Choroid plexus epithelial cell (primary cell): ENCODE measurements around the gene MGLL.

ENCODE experiments used
- DNase-seq: peaks from one replicate; pipeline ENCODE4 v3.0.0-alpha.2; 2010; ENCODE audit warnings: low read depth
- H3K4me3 ChIP-seq: 2 replicates; pipeline ENCODE4 v1.5.1; 2011; ENCODE audit warnings: low read depth, mild to moderate bottlenecking, control low read depth, low read length, moderate library complexity
- TF ChIP-seq, protein P1 (sequence below): conservative IDR thresholded peaks from 2 replicates; pipeline ENCODE4 v1.5.1; 2011; ENCODE audit warnings: low read depth, mild to moderate bottlenecking, control low read depth, inconsistent platforms, low read length, moderate library complexity

The MGLL gene

DNA sequence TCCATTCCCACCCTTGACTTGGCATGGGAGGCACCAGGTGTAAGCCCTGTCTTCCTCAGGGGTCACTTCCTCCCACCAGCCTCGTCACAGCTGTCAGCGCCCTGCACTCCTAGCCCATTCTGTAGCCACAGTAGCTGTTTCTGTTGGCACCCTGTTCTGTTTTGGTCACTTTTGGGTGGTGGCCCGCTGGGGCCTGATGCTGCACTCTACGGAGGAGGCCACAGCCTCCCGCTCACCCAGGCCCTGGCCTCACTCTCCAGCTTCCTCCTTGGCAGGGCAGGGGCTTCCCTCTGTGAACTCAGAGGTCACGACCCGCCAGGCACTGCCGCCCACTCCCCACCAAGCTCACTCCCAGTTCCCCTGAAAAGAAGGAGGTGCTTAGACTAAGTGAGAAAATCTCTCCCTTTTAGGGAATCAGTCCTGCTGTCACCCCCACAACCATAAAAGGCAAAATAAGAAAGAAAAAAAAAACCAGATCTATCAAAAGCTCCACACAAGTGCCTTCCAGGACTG, 68.4 kb downstream of the MGLL start:
- TF ChIP-seq, protein P1, sequence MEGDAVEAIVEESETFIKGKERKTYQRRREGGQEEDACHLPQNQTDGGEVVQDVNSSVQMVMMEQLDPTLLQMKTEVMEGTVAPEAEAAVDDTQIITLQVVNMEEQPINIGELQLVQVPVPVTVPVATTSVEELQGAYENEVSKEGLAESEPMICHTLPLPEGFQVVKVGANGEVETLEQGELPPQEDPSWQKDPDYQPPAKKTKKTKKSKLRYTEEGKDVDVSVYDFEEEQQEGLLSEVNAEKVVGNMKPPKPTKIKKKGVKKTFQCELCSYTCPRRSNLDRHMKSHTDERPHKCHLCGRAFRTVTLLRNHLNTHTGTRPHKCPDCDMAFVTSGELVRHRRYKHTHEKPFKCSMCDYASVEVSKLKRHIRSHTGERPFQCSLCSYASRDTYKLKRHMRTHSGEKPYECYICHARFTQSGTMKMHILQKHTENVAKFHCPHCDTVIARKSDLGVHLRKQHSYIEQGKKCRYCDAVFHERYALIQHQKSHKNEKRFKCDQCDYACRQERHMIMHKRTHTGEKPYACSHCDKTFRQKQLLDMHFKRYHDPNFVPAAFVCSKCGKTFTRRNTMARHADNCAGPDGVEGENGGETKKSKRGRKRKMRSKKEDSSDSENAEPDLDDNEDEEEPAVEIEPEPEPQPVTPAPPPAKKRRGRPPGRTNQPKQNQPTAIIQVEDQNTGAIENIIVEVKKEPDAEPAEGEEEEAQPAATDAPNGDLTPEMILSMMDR, result no peak
- no peak for DNase-seq
- H3K4me3 ChIP-seq, result no peak overlapping the region

DNA sequence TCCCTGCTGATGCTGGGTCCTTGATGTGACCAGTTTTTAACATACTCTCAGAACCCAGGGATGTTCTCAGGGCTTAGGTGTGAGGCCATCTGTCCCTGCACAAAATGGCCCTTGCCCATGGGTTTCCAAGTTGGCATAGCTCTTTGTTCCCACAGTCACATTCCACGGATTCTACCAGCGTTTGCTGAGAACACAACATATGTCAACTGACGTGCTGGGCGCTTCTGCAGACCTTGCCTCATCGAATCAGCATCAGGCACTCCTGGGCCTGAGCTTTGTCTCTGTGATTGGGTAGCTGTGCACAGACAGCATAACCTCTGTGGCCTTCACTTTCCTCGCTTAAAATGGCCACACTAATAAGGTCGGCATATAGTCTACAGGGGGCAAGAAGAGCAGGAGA, 69.0 kb downstream of the MGLL start:
- TF ChIP-seq, protein P1, result no peak
- DNase-seq, result no peak
- H3K4me3 ChIP-seq, result no peak overlapping the region

DNA sequence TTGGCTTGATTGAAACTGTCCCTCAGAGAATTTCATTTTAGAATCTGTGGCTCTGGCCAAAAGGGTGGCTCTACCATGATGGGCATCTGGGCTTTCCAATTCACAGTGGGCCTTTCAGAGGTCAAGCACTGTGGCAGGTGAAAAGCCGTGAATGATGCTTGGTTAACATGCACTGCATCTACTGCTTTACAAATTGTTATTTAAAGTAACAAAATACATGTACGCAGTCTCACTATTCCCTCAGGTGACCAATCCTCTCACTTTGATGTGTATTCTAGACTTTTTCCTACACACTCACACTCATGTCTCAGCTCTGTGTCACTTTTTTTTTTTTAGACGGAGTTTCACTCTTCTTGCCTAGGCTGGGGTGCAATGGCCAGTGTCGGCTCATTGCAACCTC, 70.5 kb downstream of the MGLL start:
- TF ChIP-seq, protein P1, result no peak
- DNase-seq, result no peak
- H3K4me3 ChIP-seq, result no peak overlapping the region

DNA sequence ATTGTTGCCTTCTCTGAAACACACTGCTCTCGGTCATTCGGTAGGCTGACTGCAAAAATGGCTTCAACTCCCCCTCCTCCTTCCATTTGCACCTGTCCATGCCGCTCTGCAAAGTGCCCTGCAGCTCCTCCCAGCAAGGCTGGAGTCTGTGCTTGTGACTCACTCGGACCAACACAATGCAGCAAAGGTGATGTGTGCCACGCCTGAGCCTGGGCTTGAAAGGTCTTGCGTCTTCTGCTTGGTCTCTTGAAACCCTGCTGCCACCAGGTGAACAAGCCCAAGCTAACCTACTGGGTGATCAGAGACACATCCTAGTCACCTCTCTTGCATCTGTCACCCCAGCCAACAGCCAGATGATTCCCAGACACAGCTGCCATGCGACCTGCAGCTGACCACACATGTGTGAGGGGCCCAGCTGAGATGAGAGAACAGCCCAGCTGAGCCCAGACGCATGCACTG, 71.1 kb downstream of the MGLL start:
- TF ChIP-seq, protein P1, result no peak
- H3K4me3 ChIP-seq, result no peak overlapping the region
- DNase-seq, result no peak

DNA sequence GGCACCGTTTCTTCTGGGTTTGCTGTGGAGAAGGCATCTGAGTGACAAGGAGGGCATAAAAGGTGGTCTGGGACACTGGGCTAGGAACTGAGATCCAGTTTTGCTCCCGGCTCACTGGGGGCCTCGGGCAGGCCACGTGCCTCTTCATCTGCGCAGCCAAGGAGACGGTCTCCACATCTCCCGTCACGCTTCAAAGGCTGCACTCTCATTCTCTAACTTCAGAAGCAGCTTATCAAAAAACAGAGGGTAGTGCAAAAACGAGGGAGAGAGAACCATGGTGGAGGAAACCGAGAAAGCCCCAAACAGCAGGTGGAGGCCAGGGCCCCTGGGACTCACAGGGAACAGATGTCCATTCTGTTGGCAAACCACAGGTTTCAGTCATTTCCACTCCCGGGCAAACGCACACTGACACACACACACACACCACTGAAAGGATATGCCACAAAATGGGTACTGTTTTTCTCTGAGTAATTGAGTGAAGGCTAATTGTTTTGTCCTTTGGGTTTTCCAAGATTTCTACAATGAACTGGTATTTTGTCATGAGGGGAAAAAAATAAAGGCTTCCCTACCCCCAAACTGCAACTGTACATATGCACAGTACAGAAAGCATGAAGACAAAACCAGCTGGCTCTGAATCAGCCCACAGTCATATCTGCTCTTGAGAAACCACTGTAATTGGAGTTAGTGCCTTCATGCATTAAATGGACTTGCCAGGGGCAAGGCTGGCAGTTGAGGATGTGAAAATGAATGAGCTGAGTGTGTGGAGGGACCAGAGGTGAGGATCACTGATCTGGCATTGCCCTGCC, 71.9 kb downstream of the MGLL start:
- peak; percentile 77 for DNase-seq
- H3K4me3 ChIP-seq, result no peak overlapping the region
- TF ChIP-seq, protein P1, result no peak

DNA sequence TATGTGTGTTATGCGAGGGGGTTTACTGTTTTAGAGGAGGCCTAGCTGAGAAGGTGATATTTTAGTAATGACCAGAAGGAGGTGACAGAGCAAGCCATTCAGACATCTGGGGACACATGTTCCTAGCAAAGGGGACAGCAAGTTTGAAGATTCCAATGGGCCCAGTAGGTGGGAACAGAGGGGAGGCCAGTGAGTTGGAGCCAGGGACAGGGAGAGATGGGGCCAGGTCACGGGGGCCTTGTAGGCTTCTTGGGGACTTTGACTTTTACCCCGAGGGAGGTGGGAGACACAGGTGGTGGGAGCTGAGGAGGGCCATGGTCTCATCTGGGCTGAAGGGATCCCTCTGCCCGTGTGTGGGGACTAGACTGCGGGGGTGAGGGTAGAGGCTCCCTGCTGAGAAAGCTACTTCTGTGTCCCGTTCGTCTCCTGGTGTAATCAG, 72.5 kb downstream of the MGLL start:
- DNase-seq, result no peak
- TF ChIP-seq, protein P1, result no peak
- no peak overlapping the region for H3K4me3 ChIP-seq

GRCh38 chr3:127749361-127749760, 73.0 kb downstream of the MGLL start:
- H3K4me3 ChIP-seq, result no peak overlapping the region
- no peak for DNase-seq
- TF ChIP-seq, protein P1, result no peak
